GM18505 (cell line): Measurements from ENCODE around the gene SGPP1.
"Not testable (repeated sequence)": the region's sequence is repeated elsewhere in the genome, so short reads cannot be mapped to it uniquely, and the experiment has no call there.

Experiments used
- ATAC-seq: cut with Tn5 transposase; IDR thresholded peaks from one replicate; pipeline ENCODE4 v1.9.1; 2021; ENCODE audit not compliant: unreplicated experiment
- POLR2A ChIP-seq: IDR thresholded peaks from 4 replicates; pipeline ENCODE4 v1.6.1; 2011; ENCODE audit warnings: borderline replicate concordance; ENCODE audit not compliant: insufficient read depth, insufficient read length; ENCODE audit errors: extremely low read depth

Gene SGPP1

DNA sequence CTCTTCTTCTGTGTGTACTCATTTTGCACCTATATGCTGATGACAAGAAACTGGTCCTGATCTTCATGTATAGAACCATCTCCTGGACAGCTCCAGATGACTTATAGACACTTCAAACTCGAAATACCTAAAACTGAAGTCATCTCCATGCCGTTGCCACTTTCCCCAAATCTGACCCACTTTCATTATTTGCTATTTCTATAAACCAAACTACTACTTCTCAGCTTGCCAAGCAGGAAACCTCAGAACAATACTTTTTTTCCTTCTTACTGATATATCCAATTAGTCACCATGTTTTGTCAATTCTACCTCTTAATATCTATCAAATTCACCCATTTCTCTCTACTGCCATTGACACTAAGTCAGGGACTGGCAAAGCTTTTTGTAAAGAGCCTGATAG lies 14.8 kb downstream of the SGPP1 start:
- no peak for ATAC-seq
- no peak for TF ChIP-seq POLR2A

DNA sequence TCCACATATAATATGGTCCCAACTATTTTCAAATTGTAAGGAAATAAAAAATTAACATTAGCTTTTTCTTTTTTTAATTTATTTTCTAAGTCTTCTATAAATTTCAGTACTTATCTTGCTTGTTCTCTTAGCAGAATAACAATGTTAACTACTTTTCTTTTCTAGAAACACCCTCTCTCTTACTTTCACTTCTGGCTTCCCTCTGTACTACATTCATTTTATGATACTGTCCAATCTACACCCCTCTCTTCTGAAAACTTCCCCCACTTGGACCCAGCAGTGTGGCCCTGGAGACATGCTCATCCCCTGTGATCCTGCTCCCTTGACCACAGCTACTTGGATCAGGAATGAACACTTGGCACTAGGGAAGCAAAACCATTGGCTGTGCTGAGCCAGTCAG lies 15.7 kb downstream of the SGPP1 start:
- no peak for ATAC-seq
- TF ChIP-seq POLR2A = no peak

DNA sequence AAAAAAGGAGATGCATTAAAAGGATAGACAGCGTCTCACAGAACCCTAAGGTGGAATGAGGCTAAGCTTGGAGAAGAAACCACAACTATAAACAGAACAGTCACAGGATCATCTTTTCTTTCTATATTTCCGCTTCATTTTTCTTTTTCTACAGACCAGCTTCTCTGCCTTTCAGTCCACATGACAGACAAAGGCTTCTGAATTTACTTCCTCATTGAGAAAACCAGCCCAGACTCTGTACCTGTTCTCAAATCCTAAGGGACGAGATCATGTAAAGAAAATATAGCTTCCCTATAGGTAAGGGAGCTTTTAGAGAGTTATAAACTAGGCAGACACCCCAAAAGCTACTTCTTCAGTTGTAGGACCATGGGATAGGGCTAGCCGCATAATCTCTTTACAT lies 17.4 kb downstream of the SGPP1 start:
- ATAC-seq = no peak
- TF ChIP-seq POLR2A = no peak

DNA sequence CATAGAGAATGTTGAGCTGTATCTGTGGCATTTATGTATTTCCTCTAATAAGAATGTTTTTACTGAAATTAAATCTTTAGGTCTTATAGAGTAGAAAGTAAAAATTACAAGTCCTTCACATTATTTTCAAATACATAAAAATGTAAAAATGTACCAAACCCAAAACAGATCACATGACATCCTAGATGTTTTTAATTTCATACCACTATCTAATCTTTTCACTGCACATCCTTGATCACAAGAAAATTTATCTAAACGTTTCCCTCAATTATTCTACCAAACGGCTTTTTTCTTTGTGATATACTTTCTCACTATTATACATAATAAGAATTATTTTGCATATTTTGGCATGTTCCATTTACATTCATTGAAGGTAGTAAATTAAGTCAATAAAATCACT lies 18.3 kb downstream of the SGPP1 start:
- TF ChIP-seq POLR2A = no peak
- ATAC-seq = no peak

DNA sequence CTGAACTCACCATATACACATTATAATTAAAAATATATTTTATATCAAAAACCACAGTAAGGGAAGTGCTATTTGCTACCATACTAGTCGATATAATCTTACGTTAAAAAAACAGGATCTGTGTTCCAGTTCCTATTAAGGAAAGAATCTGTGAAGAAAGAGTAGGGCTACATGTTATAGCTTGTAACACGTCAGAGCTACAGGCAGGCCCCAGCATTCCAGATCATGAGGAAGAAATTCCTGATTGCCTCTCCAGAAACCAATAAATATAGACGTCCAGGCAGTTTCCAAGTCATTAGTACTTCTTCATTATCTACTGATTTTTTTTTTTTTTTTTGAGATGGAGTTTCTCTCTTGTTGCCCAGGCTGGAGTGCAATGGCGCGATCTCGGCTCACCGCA lies 20.6 kb downstream of the SGPP1 start:
- TF ChIP-seq POLR2A = no peak
- ATAC-seq = no peak

DNA sequence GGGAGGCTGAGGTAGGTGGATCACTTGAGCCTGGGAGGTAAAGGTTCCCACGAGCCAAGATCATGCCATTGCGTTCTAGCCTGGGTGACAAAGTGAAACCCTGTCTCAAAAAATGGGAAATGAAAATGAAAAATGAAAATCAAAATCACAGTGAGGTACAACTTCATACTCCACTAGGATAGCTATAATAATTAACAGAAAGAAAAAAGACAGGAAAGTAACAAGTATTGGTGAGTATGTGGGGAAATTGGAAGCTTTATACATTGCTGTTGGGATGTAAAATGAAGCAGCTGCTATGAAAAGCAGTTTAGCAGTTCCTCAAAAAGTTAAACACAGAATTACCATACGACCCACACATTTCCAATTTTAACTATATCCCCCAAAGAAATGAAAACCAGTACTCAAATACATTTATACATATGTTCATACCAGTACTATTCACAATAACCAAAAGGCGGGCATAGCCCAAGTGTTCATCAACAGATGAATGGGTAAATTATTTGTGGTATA lies 22.2 kb downstream of the SGPP1 start:
- TF ChIP-seq POLR2A = no peak
- no peak for ATAC-seq

DNA sequence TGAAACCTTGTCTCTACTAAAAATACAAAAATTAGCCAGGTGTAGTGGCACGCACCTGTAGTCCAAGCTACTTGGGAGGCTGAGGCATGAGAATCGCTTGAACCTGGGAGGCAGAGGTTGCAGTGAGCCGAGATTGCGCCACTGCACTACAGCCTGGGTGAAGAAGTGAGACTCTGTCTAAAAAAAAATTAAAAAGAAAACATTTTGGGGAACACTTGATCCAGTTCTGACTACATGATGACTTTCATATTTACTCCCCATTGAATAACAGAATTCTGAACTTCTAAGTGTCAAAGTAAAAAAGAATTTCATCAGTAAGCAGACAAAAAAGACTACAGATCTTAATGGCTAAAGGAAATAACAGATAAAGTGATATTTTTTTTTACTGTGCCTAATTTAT lies 25.3 kb downstream of the SGPP1 start:
- ATAC-seq = not testable (repeated sequence)

DNA sequence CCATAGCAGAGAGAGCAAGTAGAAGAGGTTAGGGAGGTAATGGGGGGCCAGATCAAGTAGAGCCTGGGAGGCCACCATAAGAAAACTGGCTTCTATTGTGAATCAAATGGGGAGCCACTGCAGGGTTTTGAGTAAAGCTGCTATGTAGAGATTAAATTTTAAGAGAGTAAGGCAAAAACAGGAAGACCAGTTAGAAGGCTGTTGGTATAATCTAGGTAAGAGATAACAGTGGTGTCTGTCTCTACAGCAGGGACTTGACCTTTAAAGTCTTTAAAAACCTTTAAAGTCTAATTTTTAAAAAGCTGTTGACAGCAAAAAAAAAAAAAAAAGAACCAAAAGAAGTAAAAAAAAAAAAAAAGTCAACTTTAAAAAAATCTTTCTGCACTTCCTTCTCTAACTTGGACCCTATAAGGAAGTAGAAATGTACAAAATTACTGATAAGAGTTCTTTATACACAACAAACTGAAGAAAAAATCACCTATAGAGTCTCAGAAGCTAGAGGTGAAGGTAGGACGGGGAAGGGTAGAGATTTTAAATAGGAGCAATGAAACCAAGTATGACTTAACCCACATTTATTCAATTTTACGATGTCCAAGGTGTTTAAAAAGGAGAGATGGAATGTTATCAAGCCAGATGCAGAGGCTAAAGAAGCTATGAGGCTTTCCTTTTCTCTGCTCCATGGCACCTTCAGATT lies 26.1 kb downstream of the SGPP1 start:
- TF ChIP-seq POLR2A = no peak

DNA sequence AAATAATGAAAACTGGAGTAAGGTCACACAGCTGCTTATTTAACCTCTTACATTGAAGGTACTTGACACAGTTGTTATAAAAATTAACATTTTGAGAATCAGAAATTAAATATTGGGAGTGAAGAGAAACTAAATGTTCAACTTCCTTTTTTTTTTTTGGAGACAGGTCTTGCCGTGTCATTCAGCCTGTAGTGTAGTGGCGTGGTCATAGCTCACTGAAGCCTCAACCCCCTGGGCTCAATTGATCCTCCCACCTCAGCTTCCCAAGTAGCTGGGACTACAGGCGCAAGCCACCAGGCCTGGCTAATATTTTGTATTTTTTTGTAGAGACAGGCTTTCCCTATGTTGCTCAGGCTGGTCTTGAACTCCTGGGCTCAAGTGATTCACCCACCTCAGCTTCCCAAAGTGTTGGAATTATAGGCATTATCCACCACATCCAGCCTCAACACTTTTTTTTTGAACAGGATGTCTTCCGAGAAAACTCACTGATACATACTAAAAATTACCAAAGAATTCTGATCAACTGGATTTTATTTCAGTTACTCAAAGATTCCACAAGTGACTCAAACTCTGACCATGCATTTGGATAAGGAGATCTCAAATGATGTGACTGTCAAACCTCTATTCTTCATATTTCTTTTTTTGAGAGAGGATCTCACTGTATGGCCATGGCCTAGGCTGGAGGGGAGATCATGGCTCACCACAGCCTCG lies 35.4 kb downstream of the SGPP1 start:
- ATAC-seq = no peak
- no peak for TF ChIP-seq POLR2A

More for the DNA sequence above, 26.1 kb downstream of the SGPP1 start:
- ATAC-seq = no peak

DNA sequence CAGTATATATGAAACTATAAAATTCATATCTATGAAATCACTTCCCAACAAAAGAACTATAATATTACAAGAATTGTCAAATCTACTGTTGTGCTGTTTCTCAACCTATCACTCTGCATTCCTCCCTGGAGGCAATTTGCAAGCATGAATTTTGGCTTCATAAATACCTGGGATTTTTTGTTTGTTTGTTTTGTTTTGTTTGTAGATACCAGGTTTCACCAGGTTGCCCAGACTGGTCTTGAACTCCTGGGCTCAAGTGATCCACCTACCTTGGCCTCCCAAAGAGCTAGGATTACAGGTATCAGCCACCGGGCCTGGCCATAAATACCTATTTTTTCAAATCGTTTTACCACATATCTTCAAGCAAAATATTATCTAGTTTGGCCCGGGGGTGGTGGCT lies 38.7 kb downstream of the SGPP1 start:
- ATAC-seq = no peak
- no peak for TF ChIP-seq POLR2A

DNA sequence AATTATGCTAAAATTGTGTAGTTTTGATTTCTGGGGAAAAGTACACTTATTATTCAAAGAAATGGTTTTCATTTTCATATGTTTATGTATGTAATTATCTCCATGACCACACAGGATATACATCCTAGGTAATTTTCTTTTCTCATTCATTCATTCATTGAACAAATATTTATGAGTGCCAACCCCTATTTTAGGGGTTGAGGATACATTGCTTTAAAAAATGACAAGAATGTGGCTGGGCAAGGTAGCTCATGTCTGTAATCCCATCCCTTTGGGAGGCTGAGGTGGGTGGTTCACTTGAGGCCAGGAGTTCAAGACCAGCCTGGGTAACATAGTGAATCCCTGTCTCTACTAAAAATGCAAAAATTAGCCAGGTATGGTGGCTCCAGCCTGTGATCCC lies 40.9 kb downstream of the SGPP1 start:
- no peak for TF ChIP-seq POLR2A
- ATAC-seq = no peak

DNA sequence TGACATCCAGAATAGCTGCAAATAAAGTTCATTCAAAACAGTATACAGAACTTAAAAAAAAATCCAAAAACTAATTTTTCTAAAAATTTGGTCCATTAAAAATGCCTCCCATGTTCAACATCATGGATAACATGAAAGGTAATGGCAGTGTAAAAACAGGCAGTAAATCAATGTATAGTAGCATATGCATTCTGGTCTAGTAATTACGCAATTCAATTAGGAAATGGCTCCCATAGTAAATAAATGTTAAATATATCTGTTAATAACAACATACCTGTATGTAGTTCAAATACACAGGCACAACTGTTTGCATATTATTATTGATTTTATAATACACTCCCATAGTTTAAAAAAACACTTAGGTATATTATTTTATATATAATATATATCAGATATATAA lies 42.5 kb downstream of the SGPP1 start:
- TF ChIP-seq POLR2A = no peak
- ATAC-seq = no peak

DNA sequence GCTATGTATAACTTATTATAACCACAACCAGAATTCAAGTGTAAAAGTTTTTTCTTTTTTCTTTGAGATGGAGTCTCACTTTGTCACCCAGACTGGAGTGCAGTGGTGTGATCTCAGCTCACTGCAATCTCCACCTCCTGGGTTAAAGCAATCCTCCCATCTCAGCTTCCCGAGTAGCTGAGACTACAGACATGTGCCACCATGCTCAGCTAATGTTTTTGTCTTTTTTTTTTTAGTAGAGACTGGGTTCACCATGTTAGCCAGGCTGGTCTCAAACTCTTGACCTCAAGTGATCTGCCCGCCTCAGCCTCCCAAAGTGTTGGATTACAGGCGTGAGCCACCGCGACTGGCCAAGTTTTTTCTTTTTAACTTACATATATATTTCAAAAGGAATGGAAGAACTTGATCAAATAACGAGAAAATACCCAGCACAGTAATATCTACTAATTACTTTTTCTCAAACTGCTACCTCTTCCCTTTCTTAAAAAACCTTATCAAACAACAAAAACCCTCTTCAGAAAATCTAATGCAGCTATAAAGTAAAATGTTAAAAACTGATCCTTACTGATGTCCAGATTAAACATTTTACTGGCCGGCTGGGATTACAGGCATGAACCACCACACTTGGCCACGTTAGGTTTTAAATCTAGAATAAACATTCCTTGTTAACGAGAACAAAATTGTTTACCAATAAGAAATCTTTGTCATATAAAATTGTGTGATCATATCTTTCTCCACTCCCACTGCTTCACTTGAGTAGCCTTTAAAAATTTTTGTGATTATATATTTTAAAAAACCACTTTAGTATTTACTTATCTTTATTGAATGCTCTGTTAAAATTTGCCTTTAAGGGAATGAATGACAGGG lies 44.9 kb downstream of the SGPP1 start:
- TF ChIP-seq POLR2A = no peak
- ATAC-seq = no peak
